Retina (tissue), 1 donor: ENCODE results near the gene COMMD2.

Experiments used
- DNase-seq: peaks from one replicate; pipeline ENCODE4 v3.0.0-alpha.2; 2016

Gene COMMD2

DNA sequence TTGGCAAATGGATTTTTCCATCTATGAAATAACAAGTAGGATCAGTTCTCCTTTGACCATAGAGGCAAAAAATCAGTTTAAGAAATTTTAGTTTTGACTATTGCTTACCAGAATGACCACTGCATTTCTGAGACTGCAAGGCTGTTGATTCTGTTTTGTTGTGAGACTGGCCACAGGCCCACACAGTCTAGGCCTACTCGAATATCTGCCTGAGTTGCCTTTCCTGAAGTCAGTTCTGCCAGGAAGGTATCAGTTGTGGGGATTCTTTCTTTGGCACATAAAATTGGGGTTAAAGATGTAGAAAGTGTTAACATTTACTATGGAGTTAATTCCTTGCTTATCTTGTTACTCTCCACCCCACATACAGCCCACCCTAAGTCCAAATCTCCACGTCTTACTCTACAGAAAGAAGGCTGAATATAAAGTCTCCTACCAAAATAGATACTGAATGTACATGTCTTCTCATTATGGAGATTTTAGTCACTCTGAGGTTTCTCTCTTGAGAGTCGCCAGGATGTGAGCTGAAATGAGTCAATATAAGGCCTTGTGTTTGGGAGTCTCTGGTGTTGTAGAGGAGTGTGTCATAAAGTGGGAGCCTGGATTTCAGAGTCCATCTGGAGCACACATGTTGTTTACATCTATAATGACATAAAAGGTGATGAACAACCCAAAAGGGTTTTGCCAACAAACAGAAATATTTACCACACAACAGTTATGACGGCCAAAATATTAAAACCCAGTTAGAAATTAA, 49.4 kb downstream of the COMMD2 start:
- DNase-seq = no peak

DNA sequence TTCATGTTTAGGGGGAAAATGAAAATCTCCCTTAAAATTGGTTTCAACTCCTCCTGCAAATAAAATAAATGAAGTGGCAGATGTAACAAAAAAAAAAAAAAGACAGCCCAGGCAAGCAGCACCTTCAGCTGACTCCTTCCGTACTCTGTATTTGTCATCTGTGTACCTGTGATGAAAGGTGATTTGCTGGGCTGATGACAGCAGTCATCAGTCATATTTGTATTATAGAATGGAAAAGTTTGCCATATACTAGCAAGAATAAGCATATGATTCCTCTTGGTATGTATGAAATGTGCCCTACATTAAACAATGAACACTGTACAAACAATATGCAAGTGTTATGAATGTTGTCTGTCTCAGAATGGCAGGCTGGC, 50.3 kb downstream of the COMMD2 start:
- DNase-seq = no peak

DNA sequence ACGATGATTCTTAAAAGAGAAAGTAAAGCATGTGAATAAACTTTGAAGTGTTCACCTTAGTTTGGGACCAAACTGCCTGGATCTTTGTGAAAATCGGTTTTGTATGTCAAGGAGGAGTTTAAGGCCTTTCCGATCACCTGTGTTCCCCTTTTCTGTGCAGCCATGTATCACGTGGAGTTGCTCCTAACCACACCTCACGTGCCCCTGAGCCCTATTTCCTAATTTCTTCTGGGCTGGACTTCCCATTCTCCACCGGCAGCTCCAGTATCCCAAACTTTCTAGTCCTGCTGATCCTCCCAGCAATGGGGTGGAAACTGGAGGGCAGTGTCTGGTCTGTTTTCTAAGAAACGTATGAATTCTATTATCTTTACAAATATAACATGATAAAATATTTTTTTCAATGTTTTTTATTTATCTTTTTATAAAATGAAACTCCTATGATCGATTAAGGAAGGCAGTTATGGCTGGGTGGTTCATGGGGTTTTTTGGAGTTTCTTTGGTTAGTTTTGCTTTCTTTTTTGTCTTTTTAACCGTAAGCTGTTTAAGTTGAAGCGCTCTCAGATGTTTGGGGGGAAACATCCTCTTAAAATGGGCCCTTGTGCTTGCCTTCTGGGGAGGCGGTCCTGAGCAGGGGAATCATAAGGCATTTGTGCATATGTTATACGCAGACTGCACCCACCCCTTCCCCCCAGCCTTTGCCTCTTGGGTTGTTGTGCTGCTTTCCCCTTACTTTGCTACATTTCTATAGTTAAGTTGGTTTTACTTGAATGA, 50.9 kb downstream of the COMMD2 start:
- no peak for DNase-seq
